ENCODE data around the gene TGM1. TPM values are rescaled to one million over a fixed set of nuclear protein-coding genes. Genes with fewer than 3 reads are reported as not detected.
"Not testable (repeated sequence)": the region's sequence is repeated elsewhere in the genome, so short reads cannot be mapped to it uniquely, and the experiment has no call there.

TGM1 gene
- total RNA-seq, 1 experiment from 2014 or later = 3.2 TPM

DNA sequence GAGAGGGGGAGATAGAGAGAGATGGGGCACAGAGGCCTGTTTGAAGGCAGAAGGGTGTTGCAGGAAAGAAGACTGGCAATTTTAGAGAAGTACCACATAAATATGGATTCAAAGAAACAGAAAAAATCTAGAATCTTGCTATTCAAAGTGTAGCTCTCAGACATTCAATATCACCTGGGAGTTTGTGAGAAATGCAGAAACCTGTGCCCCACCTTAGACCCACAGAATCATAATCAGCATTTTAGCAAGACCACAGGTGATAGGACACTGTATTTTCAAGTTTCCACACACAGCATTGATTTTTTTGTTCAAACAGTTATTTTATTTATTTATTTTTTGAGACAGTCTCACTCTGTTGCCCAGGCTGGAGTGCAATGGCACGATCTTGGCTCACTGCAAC lies 34.1 kb downstream of the TGM1 start:
- Histone ChIP-seq H3K36me3 (ENCODE audit: low read depth, low read length) (0 out of 2 replicates have a peak, but pooled peaks cover 2% of the 10 kb centered on the region), H3K9me3 (ENCODE audit: low read length) (no peaks in the 10 kb centered on the region), H3K9ac (ENCODE audit: low read length) (no peak overlapping the region), H2AFZ (ENCODE audit: low read length) (no peak overlapping the region), H3K4me3 (ENCODE audit: low read length) (no peak overlapping the region), H3K27ac (ENCODE audit: low read length) (no peak overlapping the region), H3K4me2 (ENCODE audit: low read length) (no peak overlapping the region), H3K79me2 (ENCODE audit: low read length) (peaks cover 90% of the 10 kb centered on the region), H3K4me1 (ENCODE audit: insufficient read depth, low read length) (peaks cover 23% of the 10 kb centered on the region), H4K20me1 (ENCODE audit: low read length) (no peaks in the 10 kb centered on the region), H3K27me3 (ENCODE audit: low read length) (no peaks in the 10 kb centered on the region), H3F3A (ENCODE audit: low read length, unreplicated experiment) (no peaks in the 10 kb centered on the region), H3K9me2 (replicated peaks; ENCODE audit: low read length) (no peaks in the 10 kb centered on the region)
- no peak for ATAC-seq
- BruUV-seq (replicated peaks) = no TSS peak
- TF ChIP-seq, protein P1, sequence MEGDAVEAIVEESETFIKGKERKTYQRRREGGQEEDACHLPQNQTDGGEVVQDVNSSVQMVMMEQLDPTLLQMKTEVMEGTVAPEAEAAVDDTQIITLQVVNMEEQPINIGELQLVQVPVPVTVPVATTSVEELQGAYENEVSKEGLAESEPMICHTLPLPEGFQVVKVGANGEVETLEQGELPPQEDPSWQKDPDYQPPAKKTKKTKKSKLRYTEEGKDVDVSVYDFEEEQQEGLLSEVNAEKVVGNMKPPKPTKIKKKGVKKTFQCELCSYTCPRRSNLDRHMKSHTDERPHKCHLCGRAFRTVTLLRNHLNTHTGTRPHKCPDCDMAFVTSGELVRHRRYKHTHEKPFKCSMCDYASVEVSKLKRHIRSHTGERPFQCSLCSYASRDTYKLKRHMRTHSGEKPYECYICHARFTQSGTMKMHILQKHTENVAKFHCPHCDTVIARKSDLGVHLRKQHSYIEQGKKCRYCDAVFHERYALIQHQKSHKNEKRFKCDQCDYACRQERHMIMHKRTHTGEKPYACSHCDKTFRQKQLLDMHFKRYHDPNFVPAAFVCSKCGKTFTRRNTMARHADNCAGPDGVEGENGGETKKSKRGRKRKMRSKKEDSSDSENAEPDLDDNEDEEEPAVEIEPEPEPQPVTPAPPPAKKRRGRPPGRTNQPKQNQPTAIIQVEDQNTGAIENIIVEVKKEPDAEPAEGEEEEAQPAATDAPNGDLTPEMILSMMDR (conservative IDR thresholded peaks at IDR 0.05; ENCODE audit: low read depth, low read length) = no peak
- TF ChIP-seq EZH2phosphoT487 (IDR thresholded peaks at IDR 0.05; ENCODE audit: borderline replicate concordance, low read length) (no peak), EZH2 (IDR thresholded peaks at IDR 0.05; ENCODE audit: low read length, unreplicated experiment) (no peak)
- no peak for DNase-seq
- ChIA-PET POLR2A (ENCODE audit: unreplicated experiment) (no interaction called here), CTCF (no interaction called here)
- intact Hi-C loops (cut with micrococcal nuclease) = no loop called here

DNA sequence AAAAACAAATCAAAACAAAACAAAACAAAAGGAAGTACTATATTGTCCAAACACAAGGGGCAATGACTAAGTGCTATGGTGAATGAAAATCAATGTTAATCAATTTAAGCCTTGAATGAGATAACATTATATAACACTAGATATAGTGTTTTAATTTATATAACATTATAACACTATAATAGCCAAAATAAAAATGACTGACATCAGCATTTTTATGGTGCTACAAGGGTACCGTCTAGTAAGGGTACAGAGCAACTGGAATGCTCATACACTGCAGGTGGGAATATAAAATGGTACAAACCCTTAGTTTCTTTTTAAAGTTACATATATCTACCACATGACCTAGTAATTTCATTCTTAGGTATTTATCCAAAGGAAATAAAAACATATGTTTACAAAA lies 36.5 kb downstream of the TGM1 start:
- Histone ChIP-seq H3K79me2 (ENCODE audit: low read length) (peaks cover 88% of the 10 kb centered on the region), H3K4me1 (ENCODE audit: insufficient read depth, low read length) (peaks cover 14% of the 10 kb centered on the region; the same call in 1 of the 2 replicates), H2AFZ (ENCODE audit: low read length) (no peak overlapping the region), H3F3A (ENCODE audit: low read length, unreplicated experiment) (no peaks in the 10 kb centered on the region), H3K9me2 (replicated peaks; ENCODE audit: low read length) (no peaks in the 10 kb centered on the region), H3K36me3 (ENCODE audit: low read depth, low read length) (0 out of 2 replicates have a peak, but pooled peaks cover 2% of the 10 kb centered on the region), H3K4me3 (ENCODE audit: low read length) (no peak overlapping the region), H4K20me1 (ENCODE audit: low read length) (no peaks in the 10 kb centered on the region), H3K27me3 (ENCODE audit: low read length) (no peaks in the 10 kb centered on the region), H3K9ac (ENCODE audit: low read length) (no peak overlapping the region), H3K4me2 (ENCODE audit: low read length) (no peak overlapping the region), H3K9me3 (ENCODE audit: low read length) (no peaks in the 10 kb centered on the region), H3K27ac (ENCODE audit: low read length) (no peak overlapping the region)
- CTCF ChIA-PET = no interaction called here
- ATAC-seq (no peak), DNase-seq (no peak)
- POLR2A ChIA-PET (ENCODE audit: unreplicated experiment) = no interaction called here
- BruUV-seq (replicated peaks) = no TSS peak
- TF ChIP-seq EZH2 (IDR thresholded peaks at IDR 0.05; ENCODE audit: low read length, unreplicated experiment) (no peak), EZH2phosphoT487 (IDR thresholded peaks at IDR 0.05; ENCODE audit: borderline replicate concordance, low read length) (no peak)
- TF ChIP-seq, protein P1 (conservative IDR thresholded peaks at IDR 0.05; ENCODE audit: low read depth, low read length) = no peak
- intact Hi-C loops (cut with micrococcal nuclease) = no loop called here

- Histone ChIP-seq H3K4me2 (ENCODE audit: low read length) (no peak overlapping the region), H3K4me3 (ENCODE audit: low read length) (no peak overlapping the region), H3K79me2 (ENCODE audit: low read length) (peaks cover 90% of the 10 kb centered on the region), H3K36me3 (ENCODE audit: low read depth, low read length) (0 out of 2 replicates have a peak, but pooled peaks cover 2% of the 10 kb centered on the region), H3K27me3 (ENCODE audit: low read length) (no peaks in the 10 kb centered on the region), H2AFZ (ENCODE audit: low read length) (no peak overlapping the region), H3K9me2 (replicated peaks; ENCODE audit: low read length) (no peaks in the 10 kb centered on the region), H3K4me1 (ENCODE audit: insufficient read depth, low read length) (peaks cover 8% of the 10 kb centered on the region; the same call in 1 of the 2 replicates), H3K9ac (ENCODE audit: low read length) (no peak overlapping the region), H3K9me3 (ENCODE audit: low read length) (no peaks in the 10 kb centered on the region), H3K27ac (ENCODE audit: low read length) (0 out of 2 replicates have a peak overlapping the region, but pooled peaks have one; percentile 7), H3F3A (ENCODE audit: low read length, unreplicated experiment) (no peaks in the 10 kb centered on the region), H4K20me1 (ENCODE audit: low read length) (no peaks in the 10 kb centered on the region)
- no TSS peak for BruUV-seq (replicated peaks)
- no peak for TF ChIP-seq EZH2 (IDR thresholded peaks at IDR 0.05; ENCODE audit: low read length, unreplicated experiment)
- TF ChIP-seq, protein P1 (conservative IDR thresholded peaks at IDR 0.05; ENCODE audit: low read depth, low read length) = no peak
- TF ChIP-seq EZH2phosphoT487 (IDR thresholded peaks at IDR 0.05; ENCODE audit: borderline replicate concordance, low read length) = no peak
- peak; percentile 64 for ATAC-seq
- ChIA-PET POLR2A (ENCODE audit: unreplicated experiment) (no interaction called here), CTCF (no interaction called here)
- peak; percentile 25 for DNase-seq
- intact Hi-C loops (cut with micrococcal nuclease) = no loop called here
These were observed 38.3 kb downstream of the TGM1 start for GRCh38 chr14:24224618-24225071.

- BruUV-seq (replicated peaks); POLR2A ChIA-PET (ENCODE audit: unreplicated experiment); H3K9me3 ChIP-seq (ENCODE audit: low read length); H3K27ac ChIP-seq (ENCODE audit: low read length); CTCF ChIA-PET; H4K20me1 ChIP-seq (ENCODE audit: low read length); H3K9ac ChIP-seq (ENCODE audit: low read length); DNase-seq; H3K4me3 ChIP-seq (ENCODE audit: low read length); ATAC-seq; intact Hi-C loops (cut with micrococcal nuclease); H3K4me1 ChIP-seq (ENCODE audit: insufficient read depth, low read length); H3K9me2 ChIP-seq (replicated peaks; ENCODE audit: low read length); H3F3A ChIP-seq (ENCODE audit: low read length, unreplicated experiment); H2AFZ ChIP-seq (ENCODE audit: low read length); H3K36me3 ChIP-seq (ENCODE audit: low read depth, low read length); H3K4me2 ChIP-seq (ENCODE audit: low read length); H3K27me3 ChIP-seq (ENCODE audit: low read length): not testable (repeated sequence)
- peaks cover 76% of the 10 kb centered on the region for H3K79me2 ChIP-seq (ENCODE audit: low read length)
These were observed 40.0 kb downstream of the TGM1 start for GRCh38 chr14:24222987-24223386.
